ENCODE results near the gene PACSIN3. TPM values are rescaled to one million over a fixed set of nuclear protein-coding genes. Genes with fewer than 3 reads are reported as not detected.

PACSIN3 gene
- total and polyA plus RNA-seq, 4 donors = 7.9 to 25.5 (median 22.0) TPM

DNA sequence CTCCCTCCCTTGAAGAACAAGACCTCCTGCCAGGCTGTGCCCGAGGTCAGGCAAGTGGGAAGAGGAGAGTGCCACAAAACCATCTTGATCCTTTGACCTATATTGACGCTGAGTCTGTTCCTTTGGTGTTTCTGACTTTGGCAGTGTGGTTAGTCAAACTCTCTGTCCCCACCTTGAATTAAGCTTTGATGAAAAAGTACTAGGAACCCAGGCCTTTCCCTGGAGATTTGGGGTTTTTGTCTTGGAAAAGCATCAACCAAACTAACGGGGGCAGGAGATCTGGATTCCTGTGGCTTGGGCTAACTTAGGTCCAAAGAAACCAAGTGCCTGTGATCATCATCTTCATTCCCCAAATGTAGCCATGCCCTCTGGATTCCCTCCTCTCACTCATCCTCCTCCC is 49.9 kb downstream of the PACSIN3 start:
- WGBS (ENCODE audit: insufficient coverage) = 80% methylated on average over 1 of the region's 3 CpGs
- H3K4me3 ChIP-seq (ENCODE audit: low read depth, low read length) = no peak overlapping the region
- peaks cover 4% of the 10 kb centered on the region for H3K36me3 ChIP-seq (ENCODE audit: control insufficient read depth, insufficient read depth, low read length)
- peaks cover 12% of the 10 kb centered on the region for H3K4me1 ChIP-seq (ENCODE audit: control insufficient read depth, insufficient read depth, low read length)
- H3K9me3 ChIP-seq (ENCODE audit: control insufficient read depth, insufficient read depth, low read length) = no peaks in the 10 kb centered on the region
- no peak overlapping the region for H3K27ac ChIP-seq (ENCODE audit: low read depth, low read length)
- DNase-seq (ENCODE audit: low read depth in 4 of 6, low spot score in 6 of 6) = no peak
- H3K27me3 ChIP-seq (ENCODE audit: control insufficient read depth, insufficient read depth, low read length) = no peaks in the 10 kb centered on the region

DNA sequence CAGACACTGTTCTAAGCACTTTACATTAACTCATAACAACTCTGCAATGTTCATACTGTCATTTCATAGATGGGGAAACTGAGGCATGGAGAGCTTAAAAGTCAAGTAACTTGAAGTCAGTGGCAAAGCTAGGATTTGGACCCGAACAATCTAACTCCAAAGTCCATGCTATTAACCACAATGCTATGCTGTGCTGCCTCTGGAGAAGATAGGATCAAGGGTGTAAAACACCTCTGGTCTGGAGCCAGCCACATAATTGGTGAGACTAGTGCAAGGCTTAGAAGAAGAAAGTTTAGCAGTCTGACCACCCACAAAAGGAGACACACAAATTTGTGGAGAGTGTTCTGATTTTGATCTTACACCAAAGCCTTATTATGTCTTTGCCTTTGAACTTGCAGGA is 53.3 kb downstream of the PACSIN3 start:
- no peak for DNase-seq (ENCODE audit: low read depth in 4 of 6, low spot score in 6 of 6)
- H3K27me3 ChIP-seq (ENCODE audit: control insufficient read depth, insufficient read depth, low read length) = no peaks in the 10 kb centered on the region
- no peak overlapping the region for H3K27ac ChIP-seq (ENCODE audit: low read depth, low read length)
- H3K36me3 ChIP-seq (ENCODE audit: control insufficient read depth, insufficient read depth, low read length) = no peaks in the 10 kb centered on the region
- WGBS (ENCODE audit: insufficient coverage) = no CpG with 5 or more reads among the region's 1 CpG
- no peaks in the 10 kb centered on the region for H3K9me3 ChIP-seq (ENCODE audit: control insufficient read depth, insufficient read depth, low read length)
- peaks cover 9% of the 10 kb centered on the region for H3K4me1 ChIP-seq (ENCODE audit: control insufficient read depth, insufficient read depth, low read length)
- H3K4me3 ChIP-seq (ENCODE audit: low read depth, low read length) = no peak overlapping the region

DNA sequence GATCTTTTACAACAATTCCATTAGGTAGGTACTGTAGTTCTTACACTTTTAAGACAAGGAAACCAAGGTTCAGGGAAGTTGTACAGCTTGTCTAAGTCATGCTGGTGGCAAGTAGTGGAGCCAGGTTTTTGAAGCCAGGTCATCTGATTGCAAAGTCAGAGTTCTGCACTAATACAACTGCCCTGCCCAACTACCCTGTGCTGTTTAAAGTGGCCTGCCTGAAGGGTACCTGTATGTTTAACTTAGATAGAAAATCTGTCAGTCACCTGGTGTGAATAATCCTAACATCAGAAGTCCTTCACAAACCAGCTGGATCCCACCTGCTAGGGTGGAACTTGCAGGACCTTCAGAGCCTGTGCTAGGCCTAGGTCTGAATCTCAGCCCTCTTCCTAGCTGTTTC is 53.7 kb downstream of the PACSIN3 start:
- H3K9me3 ChIP-seq (ENCODE audit: control insufficient read depth, insufficient read depth, low read length) = no peaks in the 10 kb centered on the region
- DNase-seq (ENCODE audit: low read depth in 4 of 6, low spot score in 6 of 6) = no peak
- H3K4me1 ChIP-seq (ENCODE audit: control insufficient read depth, insufficient read depth, low read length) = peaks cover 9% of the 10 kb centered on the region
- H3K36me3 ChIP-seq (ENCODE audit: control insufficient read depth, insufficient read depth, low read length) = no peaks in the 10 kb centered on the region
- H3K4me3 ChIP-seq (ENCODE audit: low read depth, low read length) = no peak overlapping the region
- no peak overlapping the region for H3K27ac ChIP-seq (ENCODE audit: low read depth, low read length)
- H3K27me3 ChIP-seq (ENCODE audit: control insufficient read depth, insufficient read depth, low read length) = no peaks in the 10 kb centered on the region

GRCh38 chr11:47131136-47131535 is 55.1 kb downstream of the PACSIN3 start:
- Histone ChIP-seq H3K27ac (ENCODE audit: low read depth, low read length) (no peak overlapping the region), H3K4me1 (ENCODE audit: control insufficient read depth, insufficient read depth, low read length) (peaks cover 9% of the 10 kb centered on the region), H3K27me3 (ENCODE audit: control insufficient read depth, insufficient read depth, low read length) (no peaks in the 10 kb centered on the region), H3K9me3 (ENCODE audit: control insufficient read depth, insufficient read depth, low read length) (no peaks in the 10 kb centered on the region), H3K36me3 (ENCODE audit: control insufficient read depth, insufficient read depth, low read length) (no peaks in the 10 kb centered on the region), H3K4me3 (ENCODE audit: low read depth, low read length) (no peak overlapping the region)
- no CpG with 5 or more reads among the region's 2 CpGs for WGBS (ENCODE audit: insufficient coverage)
- DNase-seq (ENCODE audit: low read depth in 4 of 6, low spot score in 6 of 6) = no peak

- H3K4me3 ChIP-seq (ENCODE audit: low read depth, low read length) = no peak overlapping the region
- no peaks in the 10 kb centered on the region for H3K36me3 ChIP-seq (ENCODE audit: control insufficient read depth, insufficient read depth, low read length)
- H3K9me3 ChIP-seq (ENCODE audit: control insufficient read depth, insufficient read depth, low read length) = no peaks in the 10 kb centered on the region
- no peak overlapping the region for H3K27ac ChIP-seq (ENCODE audit: low read depth, low read length)
- WGBS (ENCODE audit: insufficient coverage) = 50% methylated on average over 2 of the region's 3 CpGs
- H3K4me1 ChIP-seq (ENCODE audit: control insufficient read depth, insufficient read depth, low read length) = peaks cover 9% of the 10 kb centered on the region
- H3K27me3 ChIP-seq (ENCODE audit: control insufficient read depth, insufficient read depth, low read length) = no peaks in the 10 kb centered on the region
- DNase-seq (ENCODE audit: low read depth in 4 of 6, low spot score in 6 of 6) = peak in 1 of 6 donors; percentile 25
Measured at GRCh38 chr11:47130543-47130942, 55.7 kb downstream of the PACSIN3 start.

Small RNA genes lying within 50 kb of the gene (small RNA-seq; reads per million reads assigned to genes)
- not detected for gene MIR6745 (ENCODE audit: low replicate concordance)

Other genes starting within 250 kb of the PACSIN3 start
- gene CSTPP1, start 249.7 kb downstream of the PACSIN3 start, total RNA-seq = 10 to 100 TPM; 46.6 to 49.2 TPM
- gene CSTPP1, start 249.7 kb downstream of the PACSIN3 start, polyA plus RNA-seq (ENCODE audit: insufficient read length in 2 of 2) = 100 to 1,000 TPM in 1 of 2 donors, 10 to 100 TPM in 1; 95.4 to 104 TPM
- gene ARFGAP2, start 9.6 kb downstream of the PACSIN3 start, total RNA-seq = 10 to 100 TPM; 87.6 to 96.1 TPM
- 10 to 100 TPM; 82.7 to 96.5 TPM for gene ARFGAP2, start 9.6 kb downstream of the PACSIN3 start, polyA plus RNA-seq (ENCODE audit: insufficient read length in 2 of 2)
- gene DDB2, start 28.5 kb upstream of the PACSIN3 start, total RNA-seq = 10 to 100 TPM in 1 of 2 donors, 1 to 10 TPM in 1; 5.4 to 11.4 TPM
- 10 to 100 TPM; 17.6 to 21.3 TPM for gene DDB2, start 28.5 kb upstream of the PACSIN3 start, polyA plus RNA-seq (ENCODE audit: insufficient read length in 2 of 2)
- gene ACP2, start 62.4 kb upstream of the PACSIN3 start, total RNA-seq = 10 to 100 TPM; 38.2 to 38.8 TPM
- gene ACP2, start 62.4 kb upstream of the PACSIN3 start, polyA plus RNA-seq (ENCODE audit: insufficient read length in 2 of 2) = 10 to 100 TPM; 58.8 to 65.5 TPM
- 10 to 100 TPM; 14.5 to 33.5 TPM for gene NR1H3, start 71.6 kb upstream of the PACSIN3 start, total RNA-seq
- gene NR1H3, start 71.6 kb upstream of the PACSIN3 start, polyA plus RNA-seq (ENCODE audit: insufficient read length in 2 of 2) = 10 to 100 TPM; 17.5 to 24.8 TPM
- 10 to 100 TPM; 46.4 to 72.6 TPM for gene MADD, start 83.7 kb upstream of the PACSIN3 start, total RNA-seq
- 100 to 1,000 TPM; 109 to 130 TPM for gene MADD, start 83.7 kb upstream of the PACSIN3 start, polyA plus RNA-seq (ENCODE audit: insufficient read length in 2 of 2)
- under 1 TPM in 1 of 2 donors, not detected in 1; 0.06 TPM for gene MYBPC3, start 166.3 kb upstream of the PACSIN3 start, total RNA-seq
- gene MYBPC3, start 166.3 kb upstream of the PACSIN3 start, polyA plus RNA-seq (ENCODE audit: insufficient read length in 2 of 2) = under 1 TPM; 0.15 to 0.16 TPM
- gene SPI1, start 192.1 kb upstream of the PACSIN3 start, total RNA-seq = 1 to 10 TPM; 7.9 to 8.6 TPM
- gene SPI1, start 192.1 kb upstream of the PACSIN3 start, polyA plus RNA-seq (ENCODE audit: insufficient read length in 2 of 2) = 10 to 100 TPM; 10.8 to 12.9 TPM
- 10 to 100 TPM; 18.7 to 44.8 TPM for gene SLC39A13, start 222.2 kb upstream of the PACSIN3 start, total RNA-seq
- gene SLC39A13, start 222.2 kb upstream of the PACSIN3 start, polyA plus RNA-seq (ENCODE audit: insufficient read length in 2 of 2) = 10 to 100 TPM; 39.2 to 51.4 TPM
- gene PSMC3, start 240.0 kb upstream of the PACSIN3 start, total RNA-seq = 100 to 1,000 TPM in 1 of 2 donors, 10 to 100 TPM in 1; 79.2 to 117 TPM
- gene PSMC3, start 240.0 kb upstream of the PACSIN3 start, polyA plus RNA-seq (ENCODE audit: insufficient read length in 2 of 2) = 100 to 1,000 TPM; 154 to 157 TPM